Mesothelial cell of epicardium (in vitro differentiated cells): Measurements from ENCODE around the gene CLIP1. TPM values are rescaled to one million over a fixed set of nuclear protein-coding genes. Genes with fewer than 3 reads are reported as not detected.

Experiments used
- DNase-seq, 2 experiments: peaks; one replicate each; pipeline ENCODE4 v3.0.0; 2021; ENCODE audit warnings: low spot score in 2 of 2; ENCODE audit not compliant: unreplicated experiment in 2 of 2
- H3K27ac Mint-ChIP-seq: 2 replicates; pipeline ENCODE4 v1.8.0; 2021; ENCODE audit warnings: mixed read lengths
- H3K27me3 Mint-ChIP-seq: 2 replicates; pipeline ENCODE4 v1.8.0; 2021; ENCODE audit warnings: low read depth, mixed read lengths
- H3K36me3 Mint-ChIP-seq: 2 replicates; pipeline ENCODE4 v1.8.0; 2021; ENCODE audit warnings: mixed read lengths
- H3K4me1 Mint-ChIP-seq: 2 replicates; pipeline ENCODE4 v1.8.0; 2021; ENCODE audit warnings: mixed read lengths
- H3K4me3 Mint-ChIP-seq: 2 replicates; pipeline ENCODE4 v1.8.0; 2021; ENCODE audit warnings: mild to moderate bottlenecking, moderate library complexity, mixed read lengths
- H3K9me3 Mint-ChIP-seq: 2 replicates; pipeline ENCODE4 v1.8.0; 2021; ENCODE audit warnings: mixed read lengths
- CTCF ChIP-seq: fragments of 200-600 bp; sonication (generic); IDR thresholded peaks from one replicate; pipeline ENCODE4 v1.5.0; 2021; ENCODE audit warnings: antibody characterized with exemption; ENCODE audit not compliant: unreplicated experiment
- total RNA-seq: library from RNA; stranded (reverse); gene quantifications from 3 replicates; pipeline ENCODE4 v1.2.1, GENCODE V29; 2021

CLIP1 gene
- total RNA-seq, 1 donor from 2014 or later: 65.2 TPM

- Mint-ChIP-seq H3K9me3 (no peaks in the 10 kb centered on the region), H3K4me1 (no peaks in the 10 kb centered on the region), H3K4me3 (no peak overlapping the region), H3K27ac (peak overlapping the region; percentile 35), H3K36me3 (peaks cover 26% of the 10 kb centered on the region), H3K27me3 (no peaks in the 10 kb centered on the region)
- no peak for TF ChIP-seq CTCF
- DNase-seq: no peak
Observed at GRCh38 chr12:122333142-122334087, 89.1 kb downstream of the CLIP1 start.

GRCh38 chr12:122327494-122328385, 94.7 kb downstream of the CLIP1 start:
- H3K4me3 Mint-ChIP-seq: no peak overlapping the region
- H3K36me3 Mint-ChIP-seq: peaks cover 16% of the 10 kb centered on the region
- TF ChIP-seq CTCF: no peak
- H3K27ac Mint-ChIP-seq: no peak overlapping the region
- no peaks in the 10 kb centered on the region for H3K4me1 Mint-ChIP-seq
- no peaks in the 10 kb centered on the region for H3K27me3 Mint-ChIP-seq
- DNase-seq: no peak
- no peaks in the 10 kb centered on the region for H3K9me3 Mint-ChIP-seq

- Mint-ChIP-seq H3K27ac (no peak overlapping the region), H3K4me3 (no peak overlapping the region), H3K9me3 (no peaks in the 10 kb centered on the region), H3K4me1 (no peaks in the 10 kb centered on the region), H3K27me3 (no peaks in the 10 kb centered on the region), H3K36me3 (peaks cover 20% of the 10 kb centered on the region)
- TF ChIP-seq CTCF: no peak
- no peak for DNase-seq
Observed at GRCh38 chr12:122327014-122327413, 95.5 kb downstream of the CLIP1 start.

GRCh38 chr12:122326586-122326985, 95.9 kb downstream of the CLIP1 start:
- TF ChIP-seq CTCF: no peak
- no peaks in the 10 kb centered on the region for H3K27me3 Mint-ChIP-seq

GRCh38 chr12:122323311-122324019, 99.0 kb downstream of the CLIP1 start:
- Mint-ChIP-seq H3K4me1 (no peaks in the 10 kb centered on the region), H3K36me3 (peaks cover 20% of the 10 kb centered on the region), H3K27ac (no peak overlapping the region), H3K9me3 (no peaks in the 10 kb centered on the region), H3K4me3 (no peak overlapping the region), H3K27me3 (no peaks in the 10 kb centered on the region)
- no peak for TF ChIP-seq CTCF
- no peak for DNase-seq

More at GRCh38 chr12:122326586-122326985, 95.9 kb downstream of the CLIP1 start:
- Mint-ChIP-seq H3K36me3 (peaks cover 20% of the 10 kb centered on the region), H3K9me3 (no peaks in the 10 kb centered on the region), H3K4me1 (no peaks in the 10 kb centered on the region), H3K4me3 (no peak overlapping the region), H3K27ac (no peak overlapping the region)
- no peak for DNase-seq
